Stimulated activated CD8-positive, alpha-beta memory T cell treated with anti-CD3 and anti-CD28 coated beads, Interleukin-12 subunit alpha, Interleukin-12 subunit beta, amount 100 ng/mL, for 4 hours (primary cell): ENCODE data around the gene CAPRIN2.

ENCODE experiments used
- DNase-seq: peaks from one replicate; pipeline ENCODE4 v3.0.0-alpha.2; 2020; ENCODE audit warnings: low read depth

The CAPRIN2 gene

GRCh38 chr12:30761730-30762129 lies 7.0 kb upstream of the CAPRIN2 start:
- no peak for DNase-seq

- DNase-seq: no peak
Observed at GRCh38 chr12:30757316-30757715, 2.6 kb upstream of the CAPRIN2 start.

- DNase-seq: no peak
Observed at GRCh38 chr12:30756074-30756473, 1.3 kb upstream of the CAPRIN2 start.

- DNase-seq: no peak
Observed at GRCh38 chr12:30755395-30755762, 628 bp upstream of the CAPRIN2 start.

- DNase-seq: no peak
Observed at GRCh38 chr12:30754383-30754749, 385 bp downstream of the CAPRIN2 start.

GRCh38 chr12:30753751-30754382 lies 884 bp downstream of the CAPRIN2 start:
- DNase-seq: no peak

- no peak for DNase-seq
Observed at GRCh38 chr12:30753233-30753632, 1.5 kb downstream of the CAPRIN2 start.

GRCh38 chr12:30752255-30752654 lies 2.5 kb downstream of the CAPRIN2 start:
- DNase-seq: no peak

- DNase-seq: no peak
Observed at GRCh38 chr12:30748147-30748546, 6.6 kb downstream of the CAPRIN2 start.

- DNase-seq: no peak
Observed at GRCh38 chr12:30746190-30746589, 8.6 kb downstream of the CAPRIN2 start.

GRCh38 chr12:30744321-30744720 lies 10.4 kb downstream of the CAPRIN2 start:
- DNase-seq: no peak

GRCh38 chr12:30740274-30740673 lies 14.5 kb downstream of the CAPRIN2 start:
- no peak for DNase-seq

- no peak for DNase-seq
Observed at GRCh38 chr12:30739020-30739419, 15.7 kb downstream of the CAPRIN2 start.

GRCh38 chr12:30732954-30733637 lies 21.7 kb downstream of the CAPRIN2 start:
- DNase-seq: no peak

- DNase-seq: no peak
Observed at GRCh38 chr12:30730011-30730410, 24.7 kb downstream of the CAPRIN2 start.

- DNase-seq: no peak
Observed at GRCh38 chr12:30729547-30729946, 25.2 kb downstream of the CAPRIN2 start.

- no peak for DNase-seq
Observed at GRCh38 chr12:30726647-30727046, 28.1 kb downstream of the CAPRIN2 start.

GRCh38 chr12:30725739-30726138 lies 29.0 kb downstream of the CAPRIN2 start:
- DNase-seq: no peak

GRCh38 chr12:30719060-30719459 lies 35.7 kb downstream of the CAPRIN2 start:
- DNase-seq: no peak

GRCh38 chr12:30707613-30708342 lies 47.0 kb downstream of the CAPRIN2 start:
- no peak for DNase-seq

- DNase-seq: no peak
Observed at GRCh38 chr12:30706476-30706875, 48.3 kb downstream of the CAPRIN2 start.

- DNase-seq: no peak
Observed at GRCh38 chr12:30701056-30701455, 53.7 kb downstream of the CAPRIN2 start.

GRCh38 chr12:30700216-30700900 lies 54.4 kb downstream of the CAPRIN2 start:
- no peak for DNase-seq
